Measurements from ENCODE around the gene HGD.

GRCh38 chr3:120684896-120685295, 2.9 kb upstream of the HGD start:
- TF ChIP-seq CTCF (conservative IDR thresholded peaks at IDR 0.05 in 1 of 2, IDR thresholded peaks at IDR 0.05 in 1 of 2; ENCODE audit: low read depth in 1 of 2, low read length in 2 of 2) (no peak), EZH2 (IDR thresholded peaks at IDR 0.05; ENCODE audit: low read length, missing control alignments) (no peak)

Measured in fibroblast of lung (primary cell).